SJSA1 (cell line): ENCODE results near the gene ARHGEF5. TPM values are rescaled to one million over a fixed set of nuclear protein-coding genes. Genes with fewer than 3 reads are reported as not detected.
"Not testable (repeated sequence)": the region's sequence is repeated elsewhere in the genome, so short reads cannot be mapped to it uniquely, and the experiment has no call there.

Experiments used
- DNase-seq, 2 experiments: peaks; one replicate each; pipeline ENCODE4 v3.0.0-alpha.2; 2015 to 2020; ENCODE audit warnings: low spot score in 2 of 2, low read depth in 1 of 2
- H3K27ac ChIP-seq: fragments of 250-450 bp; sonication (Bioruptor Pico); 2 replicates; pipeline ENCODE4 v1.5.1; 2020; ENCODE audit warnings: mild to moderate bottlenecking, moderate library complexity
- H3K27me3 ChIP-seq: fragments of 250-450 bp; sonication (Bioruptor Pico); replicated peaks from 2 replicates; pipeline ENCODE4 v1.5.1; 2020; ENCODE audit warnings: mild to moderate bottlenecking, moderate library complexity
- H3K36me3 ChIP-seq: fragments of 250-450 bp; sonication (Bioruptor Pico); 2 replicates; pipeline ENCODE4 v1.5.1; 2020; ENCODE audit warnings: mild to moderate bottlenecking
- H3K4me1 ChIP-seq: fragments of 250-450 bp; sonication (Bioruptor Pico); replicated peaks from 2 replicates; pipeline ENCODE4 v1.6.1; 2021; ENCODE audit warnings: mild to moderate bottlenecking
- H3K4me3 ChIP-seq: fragments of 250-450 bp; sonication (Bioruptor Pico); 2 replicates; pipeline ENCODE4 v1.5.1; 2020; ENCODE audit warnings: mild to moderate bottlenecking
- H3K9me3 ChIP-seq: fragments of 250-450 bp; sonication (Bioruptor Pico); replicated peaks from 2 replicates; pipeline ENCODE4 v1.5.1; 2020; ENCODE audit warnings: mild to moderate bottlenecking
- total RNA-seq: library from RNA; depleted of rRNA; stranded (reverse); fragments of >200 nt; shearing (Covaris generic); gene quantifications from 2 replicates; pipeline ENCODE4 v1.2.3, GENCODE V29; 2014; rRNA removed

The ARHGEF5 gene
- total RNA-seq, 1 experiment from 2014 or later: 0.29 TPM

DNA sequence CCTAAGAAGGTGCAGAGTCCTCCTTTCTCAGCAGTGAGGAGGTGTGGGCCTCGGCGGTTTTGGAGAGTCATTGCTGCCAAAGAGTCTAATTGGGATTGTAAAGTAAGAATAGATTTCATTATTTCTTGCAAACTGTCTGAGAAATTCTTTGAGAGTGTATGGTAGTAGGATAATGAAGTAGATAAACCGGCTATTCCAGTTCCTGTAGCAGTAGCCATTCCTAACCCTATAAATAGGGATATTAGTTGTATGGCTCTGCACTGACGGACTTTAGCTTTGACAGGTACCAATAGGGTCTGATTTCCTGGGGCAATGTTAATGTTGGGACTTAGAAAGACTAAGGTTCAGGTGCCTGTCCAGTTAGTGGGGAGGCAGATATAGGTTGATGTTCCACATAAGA, 63.7 kb downstream of the ARHGEF5 start:
- H3K9me3 ChIP-seq, H3K27me3 ChIP-seq, H3K27ac ChIP-seq, DNase-seq, H3K36me3 ChIP-seq, H3K4me1 ChIP-seq, H3K4me3 ChIP-seq: not testable (repeated sequence)

DNA sequence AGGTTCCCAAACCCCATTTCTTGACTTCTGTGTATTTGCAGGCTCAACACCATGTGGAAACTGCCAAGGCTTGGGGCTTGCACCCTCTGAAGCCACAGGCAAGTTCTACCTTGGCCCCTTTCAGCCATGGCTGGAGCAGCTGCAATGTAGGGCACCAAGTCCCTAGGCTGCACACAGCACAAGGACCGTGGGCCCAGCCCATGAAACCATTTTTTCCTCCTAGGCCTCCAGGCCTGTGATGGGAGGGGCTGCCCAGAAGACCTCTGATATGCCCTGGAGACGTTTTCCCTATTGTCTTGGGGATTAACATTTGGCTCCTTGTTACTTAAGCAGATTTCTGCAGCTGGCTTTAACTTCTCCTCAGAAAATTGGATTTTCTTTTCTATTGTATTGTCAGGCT, 72.3 kb downstream of the ARHGEF5 start:
- not testable (repeated sequence) for DNase-seq, H3K4me3 ChIP-seq, H3K9me3 ChIP-seq, H3K27ac ChIP-seq, H3K27me3 ChIP-seq, H3K4me1 ChIP-seq, H3K36me3 ChIP-seq

DNA sequence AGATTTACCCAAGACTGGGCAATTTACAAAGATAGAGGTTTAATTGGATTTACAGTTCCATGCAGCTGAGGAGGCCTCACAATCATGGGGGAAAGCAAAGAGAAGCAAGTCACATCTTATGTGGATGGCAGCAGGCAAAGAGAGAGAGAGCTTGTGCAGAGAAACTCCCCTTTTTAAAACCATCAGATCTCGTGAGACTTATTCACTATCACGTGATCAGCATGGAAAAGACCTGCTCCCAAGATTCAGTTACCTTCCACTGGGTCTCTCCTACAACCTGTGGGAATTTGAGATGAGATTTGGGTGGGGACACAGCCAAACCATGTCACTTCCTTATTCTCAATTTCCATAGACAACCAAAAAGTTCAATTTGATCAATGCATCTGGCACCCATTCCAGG, 73.2 kb downstream of the ARHGEF5 start:
- peaks cover 4% of the 10 kb centered on the region; the same call in 1 of the 2 replicates for H3K9me3 ChIP-seq
- no peak for DNase-seq
- no peaks in the 10 kb centered on the region for H3K27me3 ChIP-seq
- no peak overlapping the region for H3K27ac ChIP-seq
- no peak overlapping the region for H3K4me3 ChIP-seq
- no peaks in the 10 kb centered on the region for H3K4me1 ChIP-seq
- H3K36me3 ChIP-seq: no peaks in the 10 kb centered on the region

Other genes starting within 250 kb of the ARHGEF5 start
- not detected in 2 replicates for gene OR2A2, start 245.8 kb upstream of the ARHGEF5 start, total RNA-seq
- gene OR2A14, start 232.2 kb upstream of the ARHGEF5 start, total RNA-seq: not detected in 2 replicates
- not detected in 2 replicates for gene CTAGE4, start 171.9 kb upstream of the ARHGEF5 start, total RNA-seq
- 0.53 TPM in 1 of 2 replicates, not detected in the other for gene ARHGEF35, start 159.6 kb upstream of the ARHGEF5 start, total RNA-seq
- not detected in 2 replicates for gene OR2A42, start 115.8 kb upstream of the ARHGEF5 start, total RNA-seq
- not detected in 2 replicates for gene OR2A7, start 90.6 kb upstream of the ARHGEF5 start, total RNA-seq
- not detected in 2 replicates for gene CTAGE8, start 86.1 kb upstream of the ARHGEF5 start, total RNA-seq
- not detected in 2 replicates for gene OR2A1, start 43.0 kb upstream of the ARHGEF5 start, total RNA-seq
- gene NOBOX, start 48.3 kb downstream of the ARHGEF5 start, total RNA-seq: not detected in 2 replicates